Measurements from ENCODE around the gene KCMF1.
A peak's percentile ranks its signal among the peaks of the same experiment; 100 is the strongest.

KCMF1 gene

DNA sequence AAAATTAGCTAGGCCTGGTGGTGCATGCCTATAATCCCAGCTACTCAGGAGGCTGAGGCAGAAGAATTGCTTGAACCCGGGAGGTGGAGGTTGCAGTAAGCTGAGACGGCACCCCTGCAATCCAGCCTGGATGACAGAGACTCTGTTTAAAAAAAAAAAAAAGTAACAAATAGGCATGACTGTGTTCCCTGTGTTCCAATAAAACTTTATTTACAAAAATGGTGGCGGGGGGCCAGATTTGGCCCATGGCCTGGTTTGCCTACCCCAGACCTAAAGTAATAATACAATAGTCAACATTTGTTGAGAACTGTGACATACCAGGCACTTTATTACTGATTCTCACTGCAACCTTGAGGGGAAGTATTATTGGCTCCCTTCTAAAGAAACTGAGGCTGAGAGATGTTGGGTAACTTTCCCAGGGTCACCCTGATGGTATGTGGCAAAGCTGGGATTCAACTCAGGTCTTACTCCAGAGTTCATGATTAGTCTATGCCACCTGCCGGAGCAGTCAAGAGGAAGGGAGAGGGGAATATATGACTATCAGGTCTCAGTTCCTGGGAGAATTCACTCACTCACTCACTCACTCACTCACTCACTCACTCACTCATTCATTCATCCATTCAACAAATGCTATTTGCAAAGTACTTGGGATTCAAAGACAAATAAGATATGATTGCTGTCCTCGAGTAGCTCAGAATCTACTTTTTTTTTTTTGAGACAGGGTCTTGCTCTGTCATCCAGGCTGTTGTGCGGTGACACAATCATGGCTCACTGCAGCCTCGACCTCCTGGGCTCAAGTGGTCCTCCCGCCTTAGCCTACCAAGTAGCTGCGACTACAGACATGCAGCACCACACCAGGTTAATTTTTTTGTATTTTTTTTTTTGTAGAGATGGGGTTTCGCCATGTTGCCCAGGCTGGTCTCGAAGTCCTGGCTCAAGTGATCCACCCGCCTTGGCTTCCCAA lies 14.3 kb upstream of the KCMF1 start:
- DNase-seq (ENCODE audit: low spot score), result no peak

GRCh38 chr2:84957771-84958134 lies 13.2 kb upstream of the KCMF1 start:
- DNase-seq (ENCODE audit: low spot score), result no peak

- DNase-seq (ENCODE audit: low spot score), result peak; percentile 100
Measured at GRCh38 chr2:84958135-84959059, 12.6 kb upstream of the KCMF1 start.

GRCh38 chr2:84959095-84959565 lies 11.8 kb upstream of the KCMF1 start:
- peak; percentile 85 for DNase-seq (ENCODE audit: low spot score)

DNA sequence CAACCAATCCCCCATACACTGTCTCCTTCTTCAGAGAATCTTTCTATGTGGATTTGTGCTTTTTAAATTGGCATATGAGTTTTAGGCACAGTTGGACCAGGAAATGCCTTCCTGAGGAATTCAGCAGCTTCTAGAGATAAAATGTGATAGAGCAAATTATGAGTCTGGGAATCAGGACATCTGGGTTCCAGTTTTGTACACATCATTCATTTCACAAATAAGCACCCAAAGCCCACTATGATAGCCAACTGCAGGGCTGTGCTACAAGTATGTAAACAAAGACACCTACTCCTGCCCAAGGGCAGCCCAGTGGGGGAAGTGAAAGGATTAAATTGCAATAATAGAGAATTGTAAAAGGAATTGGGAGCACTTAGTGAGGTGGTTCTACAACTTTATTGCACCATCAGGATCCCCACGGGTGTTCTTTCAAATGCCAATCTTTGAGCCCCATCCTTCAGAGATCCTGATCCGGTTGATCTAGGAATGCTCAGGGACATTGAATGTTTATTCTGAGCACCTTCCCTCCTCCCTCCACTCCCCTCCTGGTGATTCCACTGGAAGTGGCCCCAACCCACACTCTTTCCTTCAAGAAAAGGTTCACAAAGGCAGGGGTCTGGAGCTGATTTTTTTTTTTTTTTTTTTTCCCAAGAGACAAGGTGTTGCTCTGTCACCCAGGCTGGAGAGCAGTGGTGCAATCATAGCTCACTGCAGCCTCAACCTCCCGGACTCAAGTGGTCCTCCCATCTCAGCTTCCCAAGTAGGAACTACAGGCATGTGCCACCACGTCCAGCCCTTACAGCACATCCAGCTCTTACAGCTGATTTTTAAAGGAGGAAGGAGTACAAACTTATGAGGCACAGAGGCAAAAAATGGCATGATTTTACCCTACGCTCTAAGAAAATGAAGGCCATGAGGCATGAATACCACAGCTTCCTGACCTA lies 11.1 kb upstream of the KCMF1 start:
- no peak for DNase-seq (ENCODE audit: low spot score)

- DNase-seq (ENCODE audit: low spot score), result no peak
Measured at GRCh38 chr2:84962917-84963316, 8.0 kb upstream of the KCMF1 start.

DNA sequence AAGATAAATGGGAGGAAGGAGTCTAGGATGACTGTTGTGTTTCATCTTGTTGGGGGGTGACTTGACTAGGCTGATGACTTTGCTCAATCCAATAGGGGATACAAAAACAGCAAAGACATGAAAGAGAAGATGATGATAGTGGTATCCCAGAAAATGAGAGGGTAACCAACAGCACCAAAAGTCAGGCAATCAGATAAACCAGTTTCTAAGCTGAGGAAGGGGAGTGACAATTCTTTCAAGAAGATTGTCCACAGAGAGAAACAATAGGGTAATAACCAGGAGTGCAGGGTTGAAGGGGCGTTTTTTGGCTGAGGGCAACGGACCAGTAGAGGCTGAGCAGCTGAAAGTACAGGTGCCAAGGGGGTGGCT lies 7.7 kb upstream of the KCMF1 start:
- DNase-seq (ENCODE audit: low spot score), result no peak

DNA sequence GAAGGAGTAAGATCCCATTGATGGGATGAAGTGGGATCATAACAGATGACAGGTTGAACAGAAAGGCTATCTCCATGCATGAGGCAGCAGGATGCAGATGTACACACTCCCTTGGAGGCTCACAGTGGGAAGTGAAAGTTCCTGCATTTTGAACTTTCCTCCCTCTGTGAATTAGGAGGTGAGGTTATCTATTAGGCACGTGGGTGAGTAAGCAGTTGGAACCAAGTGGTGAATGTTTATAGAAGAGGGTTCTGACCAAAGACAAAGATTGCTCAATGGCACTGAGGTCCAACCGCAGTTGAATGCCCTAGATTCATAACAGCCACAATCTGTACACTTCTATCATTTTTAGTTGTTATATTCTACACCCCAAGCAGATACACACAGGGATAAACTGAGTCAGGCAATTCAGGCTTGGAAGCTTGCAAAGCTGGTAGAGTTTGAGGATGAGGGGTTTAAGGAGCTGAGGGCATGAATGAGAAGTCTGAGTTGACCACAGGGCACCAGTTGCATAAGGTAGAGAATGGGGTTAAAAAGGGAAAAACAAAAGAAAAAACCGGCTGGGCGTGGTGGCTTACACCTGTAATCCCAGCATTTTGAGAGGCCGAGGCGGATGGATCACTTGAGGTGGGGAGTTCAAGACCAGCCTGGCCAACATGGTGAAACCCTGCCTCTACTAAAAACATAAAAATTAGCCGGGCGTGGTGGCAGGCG lies 7.1 kb upstream of the KCMF1 start:
- DNase-seq (ENCODE audit: low spot score), result peak; percentile 88

GRCh38 chr2:84964406-84965191 lies 6.4 kb upstream of the KCMF1 start:
- DNase-seq (ENCODE audit: low spot score), result peak; percentile 50

GRCh38 chr2:84965192-84965516 lies 5.8 kb upstream of the KCMF1 start:
- DNase-seq (ENCODE audit: low spot score), result no peak

- DNase-seq (ENCODE audit: low spot score), result no peak
Measured at GRCh38 chr2:84965827-84966226, 5.1 kb upstream of the KCMF1 start.

DNA sequence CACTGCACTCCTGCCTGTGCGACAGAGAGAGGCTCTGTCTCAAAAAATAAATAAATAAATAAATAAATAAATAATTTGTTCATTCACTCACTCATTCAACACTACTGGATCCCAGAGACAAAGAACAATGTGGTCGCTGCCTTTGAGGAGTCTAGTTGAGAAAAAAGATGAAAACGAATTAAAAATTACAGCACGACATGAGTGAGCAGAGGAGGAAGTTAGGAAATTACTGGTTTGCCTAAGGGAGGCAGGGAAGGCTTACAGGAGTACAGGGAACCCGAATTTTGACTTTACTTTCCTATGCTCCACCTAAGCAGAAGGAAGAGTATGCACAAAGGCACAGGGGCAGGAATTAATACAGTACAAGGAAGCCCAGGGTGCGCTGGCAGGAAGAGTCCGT lies 4.2 kb upstream of the KCMF1 start:
- DNase-seq (ENCODE audit: low spot score), result no peak

GRCh38 chr2:84969511-84970209 lies 1.3 kb upstream of the KCMF1 start:
- DNase-seq (ENCODE audit: low spot score), result peak; percentile 43

- DNase-seq (ENCODE audit: low spot score), result peak; percentile 75
Measured at GRCh38 chr2:84970210-84970867, 622 bp upstream of the KCMF1 start.

- DNase-seq (ENCODE audit: low spot score), result peak; percentile 54
Measured at GRCh38 chr2:84971510-84972206, 697 bp downstream of the KCMF1 start.

DNA sequence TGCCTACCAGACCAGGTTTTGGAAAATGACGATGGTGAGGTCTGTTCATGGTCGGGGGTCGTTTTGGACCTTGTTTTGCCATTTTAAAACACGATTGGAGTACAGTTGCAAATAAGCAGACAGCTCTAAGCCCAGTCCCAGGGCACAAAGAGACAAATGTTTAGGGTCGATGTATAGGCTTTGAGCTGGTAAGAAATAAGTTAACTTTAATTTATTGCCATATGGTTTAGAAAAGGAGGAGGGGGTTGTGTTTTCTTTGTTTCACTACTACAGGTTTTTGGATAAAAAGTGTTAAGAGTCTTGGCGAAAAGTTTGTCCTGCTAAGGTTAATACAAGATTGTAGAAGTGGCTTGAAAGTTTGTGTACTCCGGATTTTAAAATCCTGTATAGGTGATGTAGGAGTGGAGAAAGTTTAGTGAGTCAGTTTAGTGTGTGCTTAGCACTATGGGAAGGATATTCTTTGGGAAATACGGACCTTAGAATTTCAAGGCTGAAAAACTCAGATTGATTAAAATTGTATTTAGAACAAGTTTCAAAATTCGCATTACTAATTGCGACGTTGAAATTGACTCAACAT lies 1.3 kb downstream of the KCMF1 start:
- DNase-seq (ENCODE audit: low spot score), result no peak

GRCh38 chr2:84972932-84973331 lies 2.0 kb downstream of the KCMF1 start:
- no peak for DNase-seq (ENCODE audit: low spot score)

All from kidney tubule cell (primary cell).